BE2C (cell line): ENCODE measurements around the gene RPL7A.

ENCODE experiments used
- DNase-seq: peaks from one replicate; pipeline ENCODE4 v3.0.0-alpha.2; 2020
- H3K27me3 ChIP-seq: fragments of 250-450 bp; sonication (Bioruptor Pico); 2 replicates; pipeline ENCODE4 v1.5.1; 2020; ENCODE audit warnings: mild to moderate bottlenecking
- H3K36me3 ChIP-seq: fragments of 250-450 bp; sonication (Bioruptor Pico); 2 replicates; pipeline ENCODE4 v1.5.1; 2020; ENCODE audit warnings: mild to moderate bottlenecking
- H3K4me1 ChIP-seq: fragments of 250-450 bp; sonication (Bioruptor Pico); 2 replicates; pipeline ENCODE4 v1.5.1; 2020
- H3K4me3 ChIP-seq: 2 replicates; pipeline ENCODE4 v1.5.1; 2011; ENCODE audit warnings: low read depth, low read length
- H3K9me3 ChIP-seq: fragments of 250-450 bp; sonication (Bioruptor Pico); 2 replicates; pipeline ENCODE4 v1.5.1; 2020
- CTCF ChIP-seq: IDR thresholded peaks from 2 replicates; pipeline ENCODE4 v1.5.1; 2012; ENCODE audit warnings: mild to moderate bottlenecking, low read depth, low read length

The RPL7A gene

GRCh38 chr9:133344071-133344470, 3.9 kb upstream of the RPL7A start:
- no peak overlapping the region for H3K4me3 ChIP-seq
- no peaks in the 10 kb centered on the region for H3K27me3 ChIP-seq
- DNase-seq: no peak
- no peaks in the 10 kb centered on the region; the same call in 1 of the 2 replicates for H3K4me1 ChIP-seq
- H3K9me3 ChIP-seq: no peaks in the 10 kb centered on the region
- TF ChIP-seq CTCF: no peak
- H3K36me3 ChIP-seq: peaks cover 77% of the 10 kb centered on the region

GRCh38 chr9:133344979-133345378, 3.0 kb upstream of the RPL7A start:
- DNase-seq: no peak
- no peaks in the 10 kb centered on the region for H3K9me3 ChIP-seq
- no peaks in the 10 kb centered on the region; the same call in 1 of the 2 replicates for H3K4me1 ChIP-seq
- no peaks in the 10 kb centered on the region for H3K27me3 ChIP-seq
- TF ChIP-seq CTCF: no peak
- peaks cover 81% of the 10 kb centered on the region for H3K36me3 ChIP-seq
- no peak overlapping the region for H3K4me3 ChIP-seq

- Histone ChIP-seq H3K36me3 (peaks cover 81% of the 10 kb centered on the region), H3K27me3 (no peaks in the 10 kb centered on the region), H3K4me3 (no peak overlapping the region), H3K9me3 (no peaks in the 10 kb centered on the region), H3K4me1 (no peaks in the 10 kb centered on the region; the same call in 1 of the 2 replicates)
- TF ChIP-seq CTCF: no peak
- DNase-seq: no peak
These were observed 2.4 kb upstream of the RPL7A start for GRCh38 chr9:133345596-133345995.

- no peak for DNase-seq
- Histone ChIP-seq H3K9me3 (no peaks in the 10 kb centered on the region), H3K27me3 (no peaks in the 10 kb centered on the region), H3K4me3 (peak overlapping the region; percentile 99), H3K4me1 (no peaks in the 10 kb centered on the region; the same call in 1 of the 2 replicates), H3K36me3 (peaks cover 81% of the 10 kb centered on the region)
- TF ChIP-seq CTCF: no peak
These were observed 1.8 kb upstream of the RPL7A start for GRCh38 chr9:133346021-133346785.

- Histone ChIP-seq H3K27me3 (no peaks in the 10 kb centered on the region), H3K9me3 (no peaks in the 10 kb centered on the region), H3K4me1 (no peaks in the 10 kb centered on the region; the same call in 1 of the 2 replicates), H3K4me3 (peak overlapping the region; percentile 99), H3K36me3 (peaks cover 81% of the 10 kb centered on the region)
- DNase-seq: peak; percentile 49
- TF ChIP-seq CTCF: no peak
These were observed 468 bp upstream of the RPL7A start for GRCh38 chr9:133347515-133347984.
